T-helper 2 cell treated with Interferon-gamma antibody and Interleukin-4, amounts not matched to agents 100 ng/mL and 5 ng/mL, for 36 hours (primary cell): ENCODE measurements around the gene CASP4. TPM values are rescaled to one million over a fixed set of nuclear protein-coding genes. Genes with fewer than 3 reads are reported as not detected.
"Not testable (repeated sequence)": the region's sequence is repeated elsewhere in the genome, so short reads cannot be mapped to it uniquely, and the experiment has no call there.

Source experiments
- intact Hi-C: fragments of 100-400 bp; cut with micrococcal nuclease; formaldehyde crosslinking; loops from one replicate; pipeline ENCODE4 v1.15.1; 2023
- total RNA-seq: library from RNA; stranded (reverse); gene quantifications from 2 replicates; pipeline ENCODE4 v1.2.3, GENCODE V29; 2022

The CASP4 gene
- total RNA-seq: 83.3 and 91.9 TPM in 2 replicates

DNA sequence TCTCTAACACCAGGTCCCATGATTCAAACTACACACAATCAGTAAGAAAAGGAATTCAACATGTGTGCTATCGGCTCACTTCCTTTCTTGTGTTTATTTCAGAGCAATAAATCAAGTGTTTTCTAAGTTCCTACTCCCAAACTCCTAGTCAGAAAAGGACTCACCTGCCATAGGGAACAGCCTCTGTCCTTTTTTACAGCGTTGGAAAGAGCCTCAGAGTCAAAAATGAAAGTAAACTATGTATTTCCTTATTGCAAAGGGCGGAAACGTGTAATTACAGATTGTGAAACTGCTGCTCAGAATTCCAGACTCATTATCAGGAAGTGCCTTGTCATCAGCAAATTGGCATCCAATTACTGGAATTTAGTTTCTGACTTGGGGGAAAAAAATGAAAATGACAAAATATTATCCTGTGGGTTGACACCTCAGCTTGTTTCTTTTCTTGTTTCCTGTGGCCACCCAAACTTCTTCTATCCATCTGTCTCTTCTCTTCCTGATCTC, at the start of gene CASP4:
Gene CASP4 (minus strand): TSS at position 220 of the 501 bp plus-strand sequence. CDS start 49 bp downstream, at position 171.
- intact Hi-C loops: loop anchor here (1.0 to 5.0 kb wide), 6 partner anchors 51 to 1054 kb away; partner anchors contain the start of genes CARD16 and MSANTD4

DNA sequence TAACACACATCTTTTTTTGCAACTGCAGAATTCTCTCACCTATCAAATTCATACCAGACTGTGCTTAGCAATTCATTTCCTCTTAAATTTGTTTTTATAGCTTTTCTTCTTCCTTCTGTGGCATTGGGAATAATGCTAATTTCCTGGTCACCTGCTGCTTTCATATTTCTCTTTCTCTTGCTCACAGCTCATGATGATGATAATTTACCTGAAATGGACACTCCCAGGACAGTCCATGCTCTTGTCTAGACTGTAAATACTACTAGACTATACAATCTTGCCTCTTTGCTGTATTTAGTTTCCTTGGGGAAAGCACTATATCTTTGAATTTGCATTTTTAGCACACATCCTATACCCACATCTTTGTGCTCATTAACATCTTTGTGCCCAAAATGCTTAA, 39.1 kb upstream of the CASP4 start:
- intact Hi-C loops: loop anchor here (10.0 kb wide), 2 partner anchors 183 to 473 kb away; no protein-coding TSS in a partner anchor

DNA sequence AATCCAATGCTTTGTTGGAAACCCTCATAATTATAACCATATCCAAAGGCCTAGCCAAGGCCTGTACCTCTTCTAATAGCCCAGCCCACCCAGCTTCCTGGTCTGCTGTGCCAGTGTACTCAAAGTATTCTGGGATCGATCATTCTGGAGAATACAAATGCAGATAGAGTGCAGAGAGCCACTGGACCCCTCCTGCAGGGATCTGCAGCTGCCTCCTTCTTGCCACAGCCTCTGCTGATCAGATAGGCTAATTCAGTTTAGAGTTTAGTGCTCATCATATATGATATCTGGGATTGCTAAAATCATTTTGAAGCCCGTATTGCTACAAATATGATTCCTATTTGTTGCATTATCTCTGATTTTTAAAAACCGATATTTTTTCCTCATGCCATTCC, 37.1 kb upstream of the CASP4 start:
- intact Hi-C loops: loop anchor here (10.0 kb wide), 2 partner anchors 181 to 471 kb away; no protein-coding TSS in a partner anchor

DNA sequence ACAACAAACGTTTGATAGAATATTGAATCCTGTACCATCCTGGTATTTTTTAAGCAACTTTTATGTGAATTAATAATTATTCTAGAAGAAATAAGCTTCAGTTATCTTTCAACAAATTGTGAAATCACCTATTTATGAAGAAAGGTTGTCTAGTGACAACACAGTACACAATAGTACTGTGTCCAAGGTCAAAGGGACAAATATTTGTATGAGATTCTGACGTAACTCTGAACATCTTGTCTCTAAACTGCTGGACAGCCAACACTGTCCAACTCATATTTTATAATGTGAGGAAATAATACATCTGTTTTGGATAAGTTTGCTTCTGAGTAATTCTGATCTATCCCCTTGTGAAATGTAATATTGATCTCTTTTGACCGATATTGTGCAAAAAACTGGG, 35.6 kb upstream of the CASP4 start:
- intact Hi-C loops: loop anchor here (10.0 kb wide), 2 partner anchors 179 to 469 kb away; no protein-coding TSS in a partner anchor

DNA sequence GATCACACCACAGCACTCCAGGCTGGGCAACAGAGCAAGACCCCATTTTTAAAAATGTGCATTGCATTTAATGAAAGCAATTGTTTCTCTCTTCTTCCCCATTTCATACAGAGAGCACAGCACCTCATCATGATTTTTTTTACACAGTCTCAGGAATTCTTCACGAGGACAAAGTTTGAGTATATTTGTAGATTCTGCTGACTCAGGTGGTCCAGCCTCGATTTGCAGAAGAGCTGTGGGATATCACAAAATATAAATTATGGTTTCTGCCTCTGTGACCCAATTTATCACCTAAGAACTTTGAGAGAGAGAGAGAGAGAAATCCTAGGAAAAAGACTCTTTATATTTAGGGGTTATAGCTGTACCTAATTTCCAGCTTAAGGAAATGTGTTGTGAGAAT, 34.8 kb upstream of the CASP4 start:
- intact Hi-C loops: loop anchor here (10.0 kb wide), 2 partner anchors 178 to 468 kb away; no protein-coding TSS in a partner anchor

DNA sequence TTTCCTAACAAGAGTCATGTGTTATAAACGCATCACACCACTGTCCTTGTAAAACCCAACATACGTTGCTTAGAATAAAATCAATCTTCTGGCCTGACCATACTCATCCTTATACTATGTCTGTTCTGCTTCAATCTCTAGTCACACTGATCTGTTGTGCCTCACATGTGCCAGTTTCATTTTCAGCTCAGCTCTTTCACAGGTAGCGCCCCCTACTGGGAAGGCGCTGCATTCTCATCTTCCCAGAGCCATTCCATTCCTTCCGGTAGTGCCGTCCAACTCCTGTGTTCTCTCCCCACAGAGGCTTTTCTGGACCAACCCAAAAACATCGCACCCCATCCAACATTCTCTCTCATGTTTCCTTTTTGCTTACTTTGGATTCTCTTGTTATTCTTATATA, 32.4 kb upstream of the CASP4 start:
- intact Hi-C loops: loop anchor here (1.0 to 10.0 kb wide), 4 partner anchors 53 to 466 kb away; no protein-coding TSS in a partner anchor

DNA sequence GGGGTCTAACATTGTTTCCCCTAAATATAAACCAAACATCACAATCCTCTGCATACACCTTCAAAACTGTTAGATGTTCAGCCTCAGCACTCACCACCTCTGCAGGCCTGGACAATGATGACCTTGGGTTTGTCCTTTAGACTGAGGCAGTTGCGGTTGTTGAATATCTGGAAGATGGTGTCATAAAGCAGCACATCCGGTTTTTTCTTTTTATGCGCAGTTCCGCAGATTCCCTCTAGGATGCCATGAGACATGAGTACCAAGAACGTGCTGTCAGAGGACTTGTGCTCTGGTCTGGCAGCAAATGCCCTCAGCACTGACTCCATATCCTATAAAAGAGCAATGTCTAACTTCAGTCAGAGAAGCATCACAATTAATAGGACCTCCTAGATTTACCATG, 31.8 kb upstream of the CASP4 start:
- intact Hi-C loops: loop anchor here (1.0 to 10.0 kb wide), 3 partner anchors 175 to 465 kb away; no protein-coding TSS in a partner anchor

DNA sequence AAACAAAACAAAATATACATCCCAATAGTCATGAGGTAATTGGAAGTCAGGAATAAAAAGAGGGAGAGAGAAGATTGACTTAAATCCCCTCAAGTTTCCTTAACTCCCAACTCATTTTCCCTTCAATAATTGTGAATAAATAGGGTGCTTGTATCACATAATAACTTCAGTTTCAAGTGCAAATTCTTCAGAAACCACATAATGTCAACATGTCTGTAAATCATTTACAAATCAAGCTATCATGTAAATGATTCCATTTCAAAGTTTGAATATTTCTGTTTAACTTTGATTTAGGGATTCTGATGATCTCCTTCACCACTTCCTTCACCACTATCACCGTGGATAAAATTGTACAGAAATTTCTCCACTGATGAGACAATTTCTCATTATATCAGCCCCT, 31.3 kb upstream of the CASP4 start:
- intact Hi-C loops: loop anchor here (1.0 to 10.0 kb wide), 3 partner anchors 175 to 465 kb away; no protein-coding TSS in a partner anchor

DNA sequence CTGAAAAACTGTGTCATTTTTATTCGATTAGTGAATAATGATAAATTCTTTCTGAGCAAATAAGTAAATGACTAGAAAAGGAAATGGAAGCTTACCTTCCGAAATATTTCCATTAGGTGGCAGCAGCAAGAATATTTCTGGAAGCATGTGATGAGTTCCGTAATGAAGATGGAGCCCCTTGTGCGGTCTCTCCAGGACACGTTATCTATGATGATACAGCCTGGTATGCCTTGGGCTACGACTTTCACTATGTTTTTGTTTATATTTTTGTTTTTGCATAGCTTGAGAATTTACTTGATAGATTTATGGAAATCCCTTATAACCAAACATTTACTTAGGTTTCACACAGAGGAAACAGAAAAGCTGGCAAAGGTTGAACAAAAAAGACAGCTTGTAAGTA, 28.9 kb upstream of the CASP4 start:
- intact Hi-C loops: no loop called here

DNA sequence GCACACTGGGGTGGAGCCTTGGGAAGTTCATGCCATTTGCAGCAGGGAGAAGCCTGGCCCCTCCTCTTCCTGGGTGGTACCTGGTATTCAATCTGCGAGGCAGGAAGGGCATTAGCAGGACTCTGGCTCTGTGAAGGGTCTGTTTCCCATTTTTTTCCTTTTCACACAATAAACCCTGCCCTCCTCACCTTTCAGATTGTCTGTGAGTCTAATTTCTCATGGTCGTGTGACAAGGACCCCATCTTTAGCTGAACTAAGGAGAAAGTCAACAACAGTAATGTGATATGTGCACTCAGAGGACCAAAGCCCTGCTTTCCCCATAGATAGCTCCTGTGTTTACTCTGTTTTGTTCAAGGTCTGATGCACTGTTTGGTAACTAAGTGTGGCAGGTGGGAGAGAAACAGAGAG, 26.6 kb upstream of the CASP4 start:
- intact Hi-C loops: no loop called here

DNA sequence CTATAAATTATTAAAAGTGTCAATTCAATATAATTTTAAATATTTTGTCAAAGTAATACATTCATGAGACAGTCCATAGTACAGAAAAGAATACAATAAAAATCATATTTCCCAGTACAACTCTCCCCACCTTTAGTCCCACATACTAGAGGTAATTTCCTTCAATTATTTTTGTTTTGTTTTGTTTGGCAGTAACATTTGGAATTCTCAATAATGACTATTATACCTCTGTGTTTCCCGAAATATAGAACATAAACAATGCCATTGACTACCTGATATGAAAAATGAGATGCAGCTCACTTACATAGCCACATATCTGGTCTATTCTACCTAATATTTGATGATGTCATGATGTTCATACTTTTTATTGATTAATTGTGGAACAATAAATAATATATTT, 24.4 kb upstream of the CASP4 start:
- intact Hi-C loops: no loop called here

DNA sequence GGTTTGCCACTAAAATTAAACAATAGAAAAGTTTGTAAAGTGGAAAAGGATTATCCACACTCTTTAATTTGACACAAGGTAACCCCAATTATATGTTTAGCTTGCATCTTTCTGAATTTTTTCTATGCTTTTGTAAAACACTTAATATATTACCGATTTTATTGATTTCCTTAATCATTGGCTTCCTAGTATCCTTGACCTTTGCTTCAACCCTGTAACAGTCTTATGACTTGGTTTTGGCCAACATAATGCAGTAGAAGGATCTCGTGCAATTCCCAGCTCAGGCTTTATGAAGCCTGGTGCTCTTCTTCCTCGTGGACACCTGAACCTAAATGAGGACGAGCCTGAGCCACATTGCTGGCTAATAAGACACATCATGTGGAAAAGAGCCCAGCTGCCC, 23.6 kb upstream of the CASP4 start:
- intact Hi-C loops: no loop called here

DNA sequence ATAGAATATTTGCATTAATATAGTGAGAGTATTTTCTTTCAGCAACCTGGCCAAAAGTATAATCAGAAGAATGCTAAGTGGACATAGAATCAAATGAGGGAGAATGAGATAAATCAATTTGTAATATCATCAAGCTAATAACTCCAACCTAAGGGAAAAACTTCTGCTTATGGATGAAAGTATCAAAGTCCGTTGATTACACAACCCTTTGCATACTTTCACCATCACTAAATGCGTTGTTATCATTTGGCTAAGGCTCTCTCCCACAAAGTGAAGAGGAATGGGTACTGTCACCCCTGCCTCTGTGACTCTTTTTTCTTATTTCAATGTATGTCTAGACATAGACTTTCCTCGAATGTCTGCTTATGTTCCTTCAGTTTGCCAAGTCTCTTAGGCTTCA, 16.4 kb upstream of the CASP4 start:
- intact Hi-C loops: no loop called here

DNA sequence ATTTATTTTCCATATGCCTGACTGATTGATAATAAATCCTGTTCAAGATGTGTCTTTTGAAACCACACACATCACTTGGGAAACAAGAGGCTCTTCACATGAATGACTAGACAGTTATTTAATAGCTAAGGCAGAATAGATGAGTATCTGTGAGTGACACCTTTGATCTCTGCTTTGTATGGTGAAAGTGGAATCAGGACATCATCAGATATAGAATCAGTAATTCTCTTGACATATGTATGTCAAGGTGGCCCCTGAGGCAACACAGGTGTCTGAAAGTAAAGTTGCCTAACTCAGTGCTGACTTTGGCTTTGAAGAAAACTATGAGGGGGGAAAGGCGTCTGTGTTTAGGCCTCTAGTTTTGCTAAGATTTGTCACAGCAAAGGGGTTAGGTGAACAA, 11.5 kb upstream of the CASP4 start:
- intact Hi-C loops: no loop called here

DNA sequence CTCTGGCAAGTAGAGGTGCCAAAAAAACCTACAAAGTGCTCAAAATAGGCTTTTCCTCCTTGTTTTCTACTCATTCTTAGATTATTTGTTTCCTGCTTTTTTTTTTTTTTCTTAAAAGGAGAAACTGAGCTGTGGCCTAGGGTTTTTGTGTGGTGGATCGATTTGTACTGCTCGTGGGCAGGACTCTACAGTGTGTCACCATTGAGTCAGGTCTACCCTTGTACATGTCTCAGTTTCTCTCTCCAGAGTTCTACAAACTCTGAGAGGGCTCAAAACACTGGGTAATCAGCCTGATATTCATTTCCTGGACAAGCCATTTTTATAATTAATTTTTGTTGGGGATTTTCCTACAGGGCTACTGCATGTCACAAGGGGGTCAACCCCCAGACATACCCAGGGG, 5.2 kb upstream of the CASP4 start:
- intact Hi-C loops: no loop called here

DNA sequence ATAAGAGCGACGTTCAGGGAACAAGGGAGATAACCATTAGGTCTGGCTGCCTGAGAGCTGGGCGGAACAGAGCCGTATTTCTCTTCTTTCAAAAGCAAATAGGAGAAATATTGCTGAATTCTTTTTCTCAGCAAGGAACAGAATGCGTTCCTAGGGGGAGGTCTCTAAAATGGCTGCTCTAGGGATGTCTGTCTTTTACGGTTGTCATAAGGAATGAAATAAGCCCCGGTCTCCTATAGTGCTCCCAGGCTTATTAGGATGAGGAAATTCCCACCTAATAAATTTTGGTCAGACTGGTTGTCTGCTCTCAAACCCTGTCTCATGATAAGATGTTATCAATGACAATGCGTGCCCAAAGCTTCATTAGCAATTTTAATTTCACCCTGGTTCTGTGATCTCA, 4.5 kb upstream of the CASP4 start:
- intact Hi-C loops: not testable (repeated sequence)

DNA sequence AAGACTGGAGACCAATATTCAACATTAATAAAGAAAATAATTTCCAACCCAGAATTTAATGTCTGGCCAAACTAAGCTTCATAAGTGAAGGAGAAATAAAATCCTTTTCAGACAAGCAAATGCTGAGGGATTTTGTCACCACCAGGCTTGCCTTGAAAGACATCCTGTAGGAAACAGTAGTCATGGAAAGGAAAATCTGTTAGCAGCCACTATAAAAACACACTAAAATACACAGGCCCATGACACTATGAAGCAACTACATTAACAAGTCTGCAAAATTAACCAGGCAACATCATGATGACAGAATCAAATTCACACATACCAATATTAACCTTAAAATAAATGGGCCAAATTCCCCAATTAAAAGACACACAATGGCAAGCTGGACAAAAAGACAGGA, 2.4 kb upstream of the CASP4 start:
- intact Hi-C loops: no loop called here

DNA sequence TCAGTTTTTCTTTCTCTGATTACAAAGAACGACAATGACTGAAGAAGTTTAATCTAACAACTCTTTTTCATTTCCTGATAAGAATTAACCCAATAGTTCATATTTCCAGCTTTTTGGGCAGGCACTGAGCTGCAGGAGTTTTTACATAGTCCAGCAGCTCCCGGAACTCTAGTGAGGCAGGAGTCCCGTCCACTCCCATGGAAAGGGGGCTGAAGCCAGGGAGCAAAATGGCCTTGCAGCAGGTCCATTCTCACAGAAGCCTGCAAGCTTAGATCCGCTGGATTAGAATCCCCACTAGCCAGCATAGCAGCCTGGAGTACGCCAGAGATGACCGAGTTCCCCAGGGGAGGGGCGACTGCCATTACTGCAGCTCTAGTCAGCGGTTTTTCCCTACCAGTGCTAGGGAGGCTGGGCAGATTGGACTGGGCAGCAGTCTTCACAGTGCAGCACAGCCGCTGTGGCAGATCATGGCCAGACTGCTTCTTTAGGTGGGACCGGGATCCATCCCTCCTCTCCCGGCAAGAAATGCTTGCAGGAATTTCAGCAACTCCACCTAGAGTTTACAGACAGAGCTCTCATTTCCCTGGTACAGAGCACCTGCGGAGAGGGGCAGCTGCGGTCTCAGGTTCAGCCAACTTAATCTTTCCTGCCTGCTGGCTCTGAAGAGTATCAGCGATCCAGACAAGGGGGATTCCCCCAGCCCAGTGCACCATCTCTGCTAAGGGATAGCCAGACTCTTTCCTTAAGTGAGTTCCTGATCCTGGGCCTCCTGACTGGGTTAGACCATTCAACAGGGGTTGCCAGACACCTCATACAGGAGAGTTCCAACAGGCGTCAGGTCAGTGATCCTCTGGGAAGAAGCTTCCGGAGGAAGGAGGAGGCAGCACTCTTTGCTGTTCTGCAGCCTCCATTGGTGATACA, 742 bp upstream of the CASP4 start:
- intact Hi-C loops: loop anchor here (1.0 to 5.0 kb wide), 6 partner anchors 52 to 1053 kb away; partner anchors contain the start of genes CARD16 and MSANTD4

DNA sequence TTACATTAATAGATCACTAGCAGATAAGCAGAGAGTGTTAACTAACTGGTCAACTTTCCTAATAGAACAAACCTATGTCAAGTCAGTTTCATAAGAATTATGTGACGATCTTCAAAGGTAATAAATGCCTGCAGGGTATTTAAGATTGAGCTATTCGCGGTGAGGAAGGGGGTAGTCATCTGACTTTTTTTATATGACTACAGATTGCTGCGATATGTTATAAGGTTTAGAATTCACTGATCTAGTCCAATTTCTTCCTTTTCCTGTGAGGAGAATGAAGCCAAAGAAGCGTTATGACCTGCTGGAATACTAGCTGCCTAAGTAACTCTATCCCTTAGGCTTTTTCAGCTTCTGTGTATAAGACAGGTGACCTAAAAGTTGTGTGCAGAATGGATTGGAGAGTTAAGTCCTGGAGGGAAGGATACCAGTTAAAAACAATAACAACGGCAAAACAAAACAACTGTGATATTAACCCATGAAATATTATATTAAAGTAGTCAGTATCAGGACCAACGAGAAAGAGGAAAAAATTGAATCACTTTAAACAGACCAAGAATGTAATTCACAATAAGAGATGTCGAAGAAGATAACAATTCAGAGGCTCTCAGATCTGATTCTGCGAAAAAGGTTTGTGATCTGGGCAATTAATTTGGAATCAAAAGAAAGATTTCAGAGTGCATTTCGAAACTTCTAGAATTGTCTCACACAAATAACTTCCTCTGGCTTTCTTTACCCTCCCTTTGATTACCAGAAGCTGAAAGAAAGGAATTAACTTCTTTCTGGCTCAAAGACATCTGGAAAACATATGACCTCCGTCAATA, 630 bp downstream of the CASP4 start:
- intact Hi-C loops: loop anchor here (1.0 to 5.0 kb wide), 6 partner anchors 50 to 1055 kb away; partner anchors contain the start of genes CARD16 and MSANTD4

DNA sequence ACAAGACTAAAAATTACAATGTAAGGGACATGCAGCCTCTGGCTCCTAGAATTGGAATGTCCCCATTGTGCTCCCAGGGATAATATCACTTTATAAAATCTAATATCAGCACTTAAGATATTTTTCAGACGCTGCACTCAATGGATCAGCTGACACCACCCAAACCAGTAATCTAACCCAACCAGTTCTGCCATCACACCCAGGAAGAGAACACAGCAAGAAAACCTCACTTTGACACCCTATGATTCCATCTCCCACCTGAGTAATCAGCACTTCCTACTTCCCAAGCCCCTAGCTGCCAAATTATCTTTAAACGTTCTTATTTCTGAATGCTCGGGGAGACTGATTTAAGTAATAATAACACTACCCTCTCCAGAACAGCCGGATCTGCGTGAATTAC, 2.6 kb downstream of the CASP4 start:
- intact Hi-C loops: loop anchor here (5.0 kb wide), 3 partner anchors 48 to 1057 kb away; partner anchors contain the start of gene MSANTD4

DNA sequence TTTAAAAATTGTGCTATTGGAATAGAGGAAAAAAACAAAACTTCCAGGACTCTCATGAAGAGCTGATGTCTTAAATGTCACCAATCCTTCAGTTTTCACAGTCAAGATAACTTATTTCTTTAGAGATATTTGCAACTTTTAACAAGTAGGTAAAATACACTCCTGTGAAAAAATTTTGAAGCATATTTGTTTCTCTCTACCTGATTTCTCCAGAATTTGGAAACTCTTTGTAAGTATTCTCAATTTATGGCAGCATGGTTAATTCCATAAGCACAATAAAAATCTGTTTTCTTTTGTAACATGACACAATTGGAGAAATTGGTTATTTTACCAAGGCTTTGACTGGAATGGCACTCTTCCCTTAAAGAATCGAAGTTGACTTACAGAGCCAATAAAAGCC, 4.1 kb downstream of the CASP4 start:
- intact Hi-C loops: no loop called here
